Upper lobe of left lung (tissue), 4 donors: ENCODE results near the gene BRAT1.

Source experiments
- EP300 ChIP-seq, 4 donors: sonication (generic); formaldehyde crosslinking; IDR thresholded peaks; one replicate each; pipeline ENCODE4 v1.5.1; 2017; ENCODE audit warnings: antibody characterized with exemption in 4 of 4, control low read depth in 2 of 4
- POLR2A ChIP-seq, 4 donors: fragments of 450-650 bp; IDR thresholded peaks; one replicate each; pipeline ENCODE4 v1.5.1; 2016 to 2017; ENCODE audit warnings: antibody characterized with exemption in 4 of 4, mild to moderate bottlenecking in 2 of 4

- TF ChIP-seq EP300 (IDR thresholded peaks at IDR 0.05) (no peak), POLR2A (IDR thresholded peaks at IDR 0.05) (no peak)
Measured at GRCh38 chr7:2504889-2505375, 50.4 kb downstream of the BRAT1 start.
